K562 (cell line): ENCODE data around the gene PHF12. TPM values are rescaled to one million over a fixed set of nuclear protein-coding genes. Genes with fewer than 3 reads are reported as not detected.

Experiments used
- ATAC-seq: fragments of 200-7000 bp; cut with Tn5 transposase; 3 replicates; pipeline ENCODE4 v1.9.1; 2020; ENCODE audit warnings: moderate library complexity
- BruUV-seq: library from RNA; stranded (reverse); fragments of 400-500 nt; replicated peaks from 2 replicates; lab custom pipeline; 2021; lab: Mats Ljungman, UMichigan
- CTCF ChIA-PET: fragments of 300-600 bp; formaldehyde crosslinking; extraction: SDS; loops from one replicate; lab custom pipeline; 2021; ENCODE audit warnings: low intra/inter-chr PET ratio; lab: Yijun Ruan, JAX
- POLR2A ChIA-PET: fragments of 300-600, 350-650 bp; sonication (Branson Sonifier 250); formaldehyde crosslinking; extraction: SDS; loops from one replicate; lab custom pipeline; 2021; ENCODE audit warnings: antibody characterized with exemption, inconsistent platforms; lab: Yijun Ruan, JAX
- DNase-seq, 4 experiments: peaks; one replicate each; pipeline versions ENCODE4 v3.0.0 to v3.0.0-alpha.2; 2011 to 2018; ENCODE audit warnings: low spot score in 3 of 4, mixed read lengths in 3 of 4; ENCODE audit errors: extremely low read depth in 1 of 4
- FAIRE-seq: peaks from 2 replicates; lab custom pipeline; 2011; peaks lifted over from hg19 to GRCh38; lab: Jason Lieb, UNC
- H2AFZ ChIP-seq: 2 replicates; pipeline ENCODE4 v1.6.0; 2011; ENCODE audit warnings: low read depth, low read length, control low read depth, inconsistent platforms
- H3K27ac ChIP-seq: fragments of 200-600 bp; 3 replicates; pipeline ENCODE4 v1.8.0; 2011; ENCODE audit warnings: low read depth, mild to moderate bottlenecking, control low read depth, inconsistent platforms, low read length, moderate library complexity, mixed read lengths; ENCODE audit errors: extremely low read depth
- H3K27me3 ChIP-seq, 2 experiments: fragments of 300-600 bp in 1 of 2; 2 replicates in 1 of 2; 3 replicates in 1 of 2; pipeline versions ENCODE4 v1.6.0 to v1.8.0; 2011; ENCODE audit warnings: inconsistent platforms in 2 of 2, low read length in 2 of 2, mild to moderate bottlenecking in 1 of 2, mixed read lengths in 1 of 2, moderate library complexity in 1 of 2; ENCODE audit not compliant: control insufficient read depth in 2 of 2, insufficient read depth in 2 of 2
- H3K36me3 ChIP-seq: fragments of 300-600 bp; 3 replicates; pipeline ENCODE4 v1.8.0; 2011; ENCODE audit warnings: mild to moderate bottlenecking, low read length, inconsistent platforms; ENCODE audit not compliant: control insufficient read depth, insufficient read depth
- H3K4me1 ChIP-seq, 2 experiments: fragments of 200-600 bp in 1 of 2; replicated peaks in 1 of 2; 2 replicates in 1 of 2; 3 replicates in 1 of 2; pipeline versions ENCODE4 v1.5.1 to v1.8.0; 2011; ENCODE audit warnings: inconsistent platforms in 2 of 2, low read length in 2 of 2, mild to moderate bottlenecking in 1 of 2, mixed read lengths in 1 of 2, moderate library complexity in 1 of 2; ENCODE audit not compliant: control insufficient read depth in 2 of 2, insufficient read depth in 2 of 2
- H3K4me2 ChIP-seq: 2 replicates; pipeline ENCODE4 v1.6.1; 2011; ENCODE audit warnings: low read length, control low read depth, inconsistent platforms, mixed read lengths; ENCODE audit not compliant: insufficient read depth
- H3K4me3 ChIP-seq: fragments of 200-600 bp; sonication (generic), shearing (Covaris generic); 2 replicates; pipeline ENCODE4 v1.5.1; 2016; ENCODE audit warnings: control low read depth, inconsistent platforms
- H3K79me2 ChIP-seq: fragments of 200-600 bp; 3 replicates; pipeline ENCODE4 v1.8.0; 2011; ENCODE audit warnings: low read length, inconsistent platforms; ENCODE audit not compliant: control insufficient read depth, insufficient read depth
- H3K9ac ChIP-seq, 2 experiments: 2 replicates each; pipeline versions ENCODE4 v1.6.0 to v1.6.1; 2011; ENCODE audit warnings: low read depth in 2 of 2, low read length in 2 of 2, control low read depth in 1 of 2, inconsistent platforms in 1 of 2, mild to moderate bottlenecking in 1 of 2, mixed read lengths in 1 of 2; ENCODE audit not compliant: insufficient read depth in 1 of 2
- H3K9me1 ChIP-seq: one replicate; pipeline ENCODE4 v1.6.0; 2011; ENCODE audit warnings: inconsistent platforms, mild to moderate bottlenecking, low read length, moderate library complexity; ENCODE audit not compliant: control insufficient read depth, insufficient read depth
- H3K9me3 ChIP-seq: replicated peaks from 2 replicates; pipeline ENCODE4 v1.5.1; 2011; ENCODE audit warnings: low read depth, low read length, inconsistent platforms; ENCODE audit not compliant: control insufficient read depth, insufficient read depth
- H4K20me1 ChIP-seq: replicated peaks from 2 replicates; pipeline ENCODE4 v1.6.1; 2011; ENCODE audit warnings: low read length, inconsistent platforms, mixed read lengths; ENCODE audit not compliant: control insufficient read depth, insufficient read depth
- CHD7 ChIP-seq: fragments of 200-600 bp; sonication (generic); IDR thresholded peaks from one replicate; pipeline ENCODE4 v1.6.1; 2012; ENCODE audit warnings: mild to moderate bottlenecking, low read depth, low read length, inconsistent platforms
- DACH1 ChIP-seq: fragments of 450-650 bp; IDR thresholded peaks from 2 replicates; pipeline ENCODE4 v1.6.1; 2018; ENCODE audit not compliant: partially characterized antibody
- EHMT2 ChIP-seq: fragments of 450-650 bp; IDR thresholded peaks from 2 replicates; pipeline ENCODE4 v1.6.1; 2018; ENCODE audit warnings: antibody characterized with exemption
- HDAC6 ChIP-seq: IDR thresholded peaks from 2 replicates; pipeline ENCODE4 v1.6.1; 2012; ENCODE audit warnings: low read depth, mild to moderate bottlenecking, control low read depth, inconsistent platforms, low read length, moderate library complexity
- PPARD ChIP-seq: fragments of 250-450 bp; sonication (Bioruptor Pico); IDR thresholded peaks from 2 replicates; pipeline ENCODE4 v1.8.0; 2022; ENCODE audit warnings: inconsistent platforms, mild to moderate bottlenecking, moderate library complexity
- ZNF696 ChIP-seq: fragments of 250-450 bp; sonication (Bioruptor Pico); conservative IDR thresholded peaks from 2 replicates; pipeline ENCODE4 v1.4.0; 2020; ENCODE audit warnings: mild to moderate bottlenecking, moderate library complexity
- WGBS: fragments of 100-300 bp; shearing (Covaris generic); methylation state at CpG from one replicate; pipeline ENCODE4 v1.1.6; 2016; ENCODE audit warnings: low coverage, mixed read lengths; ENCODE audit not compliant: insufficient coverage; ENCODE audit errors: missing lambda C conversion rate; 5-methylcytosine and 5-hydroxymethylcytosine counted together
- in situ Hi-C: fragments of 300-500 bp; cut with MboI; formaldehyde crosslinking; loops from 4 replicates; pipeline ENCODE4 v1.15.0; 2018; ENCODE audit warnings: inconsistent platforms, mixed read lengths
- intact Hi-C: fragments of 100-400 bp; cut with micrococcal nuclease; formaldehyde crosslinking; loops from 2 replicates; pipeline ENCODE4 v1.14.2; 2022
- polyA plus RNA-seq, 8 experiments: library from polyadenylated mRNA; depleted of rRNA in 4 of 8; stranded (reverse) in 5 of 8; unstranded in 3 of 8; fragments of >200 nt; fragmentation: Nextera tagmentation in 2 of 8; fragmentation: Illumina TruSeq in 1 of 8; extraction: Ambion mirVana in 2 of 8; extraction: Trizol in 1 of 8; gene quantifications; 2 replicates each; pipeline versions ENCODE4 v1.2.1 to v1.2.3, GENCODE V29; 2011 to 2014; ENCODE audit warnings: inconsistent platforms in 1 of 8, missing spikeins in 1 of 8
- total RNA-seq, 7 experiments: library from RNA; depleted of rRNA in 6 of 7; stranded (reverse); fragments of >200 nt in 6 of 7; fragmentation: Illumina TruSeq in 2 of 7; extraction: Trizol in 2 of 7; gene quantifications; 2 replicates each; pipeline versions ENCODE4 v1.2.1 to v1.2.3, GENCODE V29; 2011 to 2021; ENCODE audit warnings: low replicate concordance in 1 of 7
- TF ChIP-seq, protein P1 (sequence below): fragments of 250-450 bp; sonication (Bioruptor Pico); IDR thresholded peaks from 2 replicates; pipeline ENCODE4 v1.6.1; 2021; ENCODE audit warnings: mild to moderate bottlenecking

The PHF12 gene
- total and polyA plus RNA-seq, 9 of the 15 experiments (the other 6 are each of a cell fraction or from before 2014, with no cell fraction given): 0.82 to 31.3 (median 13.5) TPM

- ATAC-seq (peak; percentile 83), DNase-seq (peak; percentile 89 to 99 (median 92)), FAIRE-seq (peak; percentile 100)
- Histone ChIP-seq H3K4me2 (peak overlapping the region; percentile 100), H3K9me1 (no peaks in the 10 kb centered on the region), H3K4me1 (peaks cover 15 to 18% of the 10 kb centered on the region in 2 experiments), H3K9me3 (no peaks in the 10 kb centered on the region), H3K9ac (peak overlapping the region; percentile 91 to 99), H3K36me3 (peaks cover 16% of the 10 kb centered on the region; the same call in 1 of the 3 replicates), H3K27ac (peak overlapping the region; percentile 100), H3K27me3 (peaks cover 0 to 7% of the 10 kb centered on the region in 2 experiments; a peak in 2 of 5 replicates), H2AFZ (peak overlapping the region; percentile 96), H4K20me1 (peaks cover 12% of the 10 kb centered on the region), H3K4me3 (peak overlapping the region; percentile 59), H3K79me2 (peaks cover 40% of the 10 kb centered on the region)
- 3% methylated on average over 36 of the region's 36 CpGs for WGBS
- BruUV-seq: TSS peak; percentile 96
- ChIA-PET POLR2A (interaction anchor here (0.6 to 1.8 kb wide), 22 partner anchors 8 to 360 kb away, joined by 3 to 9 read pairs (median 4); partner anchors contain the start of genes RPL23A and TLCD1), CTCF (interaction anchor here (2.2 kb wide), 1 partner anchor 225 kb away, joined by 9 read pairs; no protein-coding TSS in a partner anchor)
- intact Hi-C loops: loop anchor here (2.0 to 5.0 kb wide), 3 partner anchors 50 to 225 kb away; partner anchors contain the start of genes DHRS13 and TLCD1
- in situ Hi-C loops: no loop called here
- TF ChIP-seq PPARD: no peak
- TF ChIP-seq DACH1: no peak
- TF ChIP-seq CHD7: no peak
- TF ChIP-seq, protein P1, sequence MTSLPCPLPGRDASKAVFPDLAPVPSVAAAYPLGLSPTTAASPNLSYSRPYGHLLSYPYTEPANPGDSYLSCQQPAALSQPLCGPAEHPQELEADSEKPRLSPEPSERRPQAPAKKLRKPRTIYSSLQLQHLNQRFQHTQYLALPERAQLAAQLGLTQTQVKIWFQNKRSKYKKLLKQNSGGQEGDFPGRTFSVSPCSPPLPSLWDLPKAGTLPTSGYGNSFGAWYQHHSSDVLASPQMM: no peak
- peak; percentile 97 for TF ChIP-seq EHMT2
- no peak for TF ChIP-seq ZNF696 (CRISPR knock-in tag)
- no peak for TF ChIP-seq HDAC6
These were observed 965 bp upstream of the PHF12 start for GRCh38 chr17:28951991-28952975.
